ENCODE results near the gene KCNIP4. TPM values are rescaled to one million over a fixed set of nuclear protein-coding genes. Genes with fewer than 3 reads are reported as not detected.

The KCNIP4 gene
- total RNA-seq, 1 donor from 2014 or later: not detected

GRCh38 chr4:21769404-21770147 lies 179.0 kb downstream of the KCNIP4 start:
- peak; percentile 88 for DNase-seq (ENCODE audit: extremely low read depth, low read depth, low spot score)

DNA sequence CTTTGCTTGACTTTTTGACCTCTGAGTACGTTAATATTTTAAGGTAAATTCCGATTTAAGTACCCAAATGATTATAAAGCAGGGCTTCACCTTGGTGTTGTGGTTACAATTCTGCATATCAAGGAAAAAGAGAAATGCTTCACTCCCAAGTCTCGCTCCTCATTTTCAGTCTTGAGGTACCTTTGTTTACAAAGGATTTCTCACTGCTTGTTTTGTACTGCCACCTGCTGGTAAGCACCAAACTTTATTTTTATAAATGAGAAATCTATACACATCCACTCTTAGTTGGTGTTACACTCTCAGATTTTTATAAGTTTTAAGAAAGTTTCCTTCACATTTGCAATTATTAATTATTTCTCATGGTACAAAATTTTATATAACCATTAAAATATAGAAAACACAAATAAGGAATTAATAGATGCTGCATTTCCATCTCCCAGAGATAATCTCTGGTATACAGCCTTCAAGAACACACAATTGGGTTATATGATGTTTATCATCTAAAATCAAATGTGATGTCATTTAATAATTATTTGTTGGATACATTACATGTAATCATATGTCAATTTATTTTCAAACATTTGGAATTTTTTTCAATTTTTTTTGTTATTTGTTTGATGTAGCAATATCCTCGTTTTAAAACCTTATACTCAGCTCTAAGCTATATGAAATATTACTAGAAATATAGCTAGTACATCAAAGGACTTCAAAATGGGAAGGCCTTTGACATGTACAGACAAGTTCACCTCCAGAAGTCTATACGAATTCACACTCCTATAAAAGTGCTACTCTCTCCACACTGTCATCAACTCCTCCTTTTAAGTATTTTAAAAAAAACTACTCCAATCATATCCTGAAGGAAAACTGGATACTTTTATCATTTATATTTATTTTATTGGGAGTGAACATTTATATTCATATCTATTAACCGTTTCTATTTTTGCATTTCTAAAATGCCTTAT lies 179.9 kb downstream of the KCNIP4 start:
- DNase-seq (ENCODE audit: extremely low read depth, low read depth, low spot score): peak; percentile 29

- DNase-seq (ENCODE audit: extremely low read depth, low read depth, low spot score): peak; percentile 54
Observed at GRCh38 chr4:21765810-21766407, 182.7 kb downstream of the KCNIP4 start.

- no peak for DNase-seq (ENCODE audit: extremely low read depth, low read depth, low spot score)
Observed at GRCh38 chr4:21763855-21764254, 184.7 kb downstream of the KCNIP4 start.

GRCh38 chr4:21757248-21757647 lies 191.3 kb downstream of the KCNIP4 start:
- no peak for DNase-seq (ENCODE audit: extremely low read depth, low read depth, low spot score)

GRCh38 chr4:21753084-21753760 lies 195.3 kb downstream of the KCNIP4 start:
- no peak for DNase-seq (ENCODE audit: extremely low read depth, low read depth, low spot score)

DNA sequence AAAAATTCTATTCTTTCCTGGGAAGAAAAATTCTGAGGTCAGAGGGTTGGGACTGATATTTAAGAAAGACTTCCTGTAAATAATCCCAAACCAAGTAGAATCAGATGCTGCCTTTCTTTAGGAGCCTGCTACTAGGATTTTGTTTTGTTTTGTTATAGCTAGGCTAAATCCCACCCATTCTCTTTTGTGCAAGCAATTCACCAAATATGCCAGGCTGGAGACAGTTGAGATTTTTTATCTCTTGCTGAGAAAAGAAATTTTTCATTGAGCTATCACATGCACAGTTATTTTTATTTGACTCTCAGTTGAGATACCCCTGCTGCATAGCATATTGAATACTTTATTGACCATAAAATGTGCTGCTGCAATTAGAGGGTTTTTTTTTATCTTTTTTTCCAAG lies 196.0 kb downstream of the KCNIP4 start:
- DNase-seq (ENCODE audit: extremely low read depth, low read depth, low spot score): no peak

DNA sequence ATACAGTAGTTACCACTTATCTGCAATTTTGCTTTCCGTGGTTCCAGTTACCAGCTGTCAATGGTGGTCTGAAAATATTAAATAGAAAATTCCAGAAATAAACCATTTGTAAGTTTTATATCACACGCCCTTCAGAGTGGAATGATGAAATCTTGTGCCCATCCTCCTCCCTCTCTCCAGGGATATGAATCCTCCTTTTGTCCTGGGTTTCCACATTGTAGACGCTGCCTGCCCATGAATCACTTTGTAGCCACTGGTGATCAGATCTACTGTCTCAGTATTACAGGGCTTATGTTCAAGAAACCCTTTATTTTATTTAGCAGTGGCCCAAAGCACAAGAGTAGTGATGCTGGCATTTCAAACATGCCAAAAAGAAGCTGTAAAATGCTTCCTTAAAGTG lies 198.6 kb downstream of the KCNIP4 start:
- DNase-seq (ENCODE audit: extremely low read depth, low read depth, low spot score): no peak

DNA sequence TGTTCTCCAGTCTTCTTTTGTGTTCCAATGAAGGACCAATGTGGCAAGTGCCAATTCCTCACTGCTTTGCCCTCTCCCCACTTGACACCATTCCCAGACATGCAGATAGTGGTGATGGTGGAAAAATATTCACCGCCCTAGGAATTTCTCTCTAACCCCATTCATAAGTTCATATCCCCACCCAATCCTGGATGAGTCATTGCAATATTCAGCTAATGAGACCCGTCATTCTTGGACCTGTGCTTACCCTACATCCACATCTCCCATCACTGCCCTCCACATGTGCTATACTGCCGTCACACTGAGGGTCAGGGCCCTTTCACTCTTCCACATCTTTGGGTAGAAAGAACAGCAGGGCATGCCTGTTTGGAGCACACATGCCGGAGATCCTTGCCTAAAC lies 199.2 kb downstream of the KCNIP4 start:
- DNase-seq (ENCODE audit: extremely low read depth, low read depth, low spot score): no peak

- no peak for DNase-seq (ENCODE audit: extremely low read depth, low read depth, low spot score)
Observed at GRCh38 chr4:21744046-21744445, 204.5 kb downstream of the KCNIP4 start.

DNA sequence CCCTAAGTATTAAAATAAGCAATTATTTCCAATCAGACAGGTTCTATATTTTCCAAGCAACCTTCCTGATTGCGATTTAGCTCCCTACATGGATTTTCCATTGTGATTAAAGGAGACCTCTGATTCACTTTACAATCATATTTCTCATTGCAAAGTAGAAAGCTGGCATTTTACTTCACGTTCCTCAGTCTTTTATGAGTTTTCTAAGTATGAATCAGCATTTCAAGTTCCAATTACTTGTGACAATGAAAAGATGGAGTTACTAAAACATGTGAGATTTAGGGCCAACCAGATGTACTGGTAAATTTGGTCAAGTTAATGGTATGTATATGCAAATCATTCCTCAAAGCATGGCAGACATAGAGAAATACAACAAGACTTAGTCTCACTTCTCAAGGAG lies 206.2 kb downstream of the KCNIP4 start:
- no peak for DNase-seq (ENCODE audit: extremely low read depth, low read depth, low spot score)

- no peak for DNase-seq (ENCODE audit: extremely low read depth, low read depth, low spot score)
Observed at GRCh38 chr4:21738821-21739220, 209.8 kb downstream of the KCNIP4 start.

- DNase-seq (ENCODE audit: extremely low read depth, low read depth, low spot score): no peak
Observed at GRCh38 chr4:21735866-21736265, 212.7 kb downstream of the KCNIP4 start.

- DNase-seq (ENCODE audit: extremely low read depth, low read depth, low spot score): no peak
Observed at GRCh38 chr4:21733894-21734630, 214.5 kb downstream of the KCNIP4 start.

- DNase-seq (ENCODE audit: extremely low read depth, low read depth, low spot score): no peak
Observed at GRCh38 chr4:21728304-21728703, 220.3 kb downstream of the KCNIP4 start.

- DNase-seq (ENCODE audit: extremely low read depth, low read depth, low spot score): no peak
Observed at GRCh38 chr4:21726255-21726815, 222.2 kb downstream of the KCNIP4 start.

- DNase-seq (ENCODE audit: extremely low read depth, low read depth, low spot score): no peak
Observed at GRCh38 chr4:21722157-21722839, 226.3 kb downstream of the KCNIP4 start.

DNA sequence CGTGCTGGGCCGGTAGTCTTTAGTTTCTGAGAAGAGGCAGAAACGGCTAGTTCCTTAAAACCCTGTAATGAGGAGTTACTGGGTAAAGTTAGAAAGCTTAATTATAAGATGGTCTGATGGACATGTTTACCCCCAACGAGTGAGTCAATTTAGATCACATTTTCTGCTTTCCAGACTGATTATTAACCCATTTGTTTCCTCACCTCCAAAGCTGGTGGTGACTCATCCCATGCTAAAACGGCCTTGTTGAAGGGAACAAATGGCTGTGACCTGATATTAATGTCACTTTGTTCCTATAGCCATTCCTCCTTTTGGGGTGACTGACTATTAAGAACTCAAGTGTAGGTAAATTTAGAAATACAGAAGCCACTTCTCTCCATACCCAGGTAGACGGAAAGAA lies 232.0 kb downstream of the KCNIP4 start:
- DNase-seq (ENCODE audit: extremely low read depth, low read depth, low spot score): no peak

GRCh38 chr4:21710179-21710835 lies 238.3 kb downstream of the KCNIP4 start:
- DNase-seq (ENCODE audit: extremely low read depth, low read depth, low spot score): no peak

Data from glomerular endothelial cell (primary cell).